Chondrocyte (in vitro differentiated cells): ENCODE measurements around the gene LRP11. TPM values are rescaled to one million over a fixed set of nuclear protein-coding genes. Genes with fewer than 3 reads are reported as not detected.

ENCODE experiments used
- DNase-seq: peaks from one replicate; pipeline ENCODE4 v3.0.0; 2021; ENCODE audit warnings: mixed read lengths, low spot score
- H3K27ac Mint-ChIP-seq: one replicate; pipeline ENCODE4 v1.8.0; 2021; ENCODE audit warnings: mild to moderate bottlenecking, moderate library complexity, mixed read lengths; ENCODE audit not compliant: unreplicated experiment
- H3K27me3 Mint-ChIP-seq: 2 replicates; pipeline ENCODE4 v1.8.0; 2021; ENCODE audit warnings: low read depth, mixed read lengths
- H3K36me3 Mint-ChIP-seq: 2 replicates; pipeline ENCODE4 v1.8.0; 2021; ENCODE audit warnings: low read depth, mixed read lengths
- H3K4me1 Mint-ChIP-seq: 2 replicates; pipeline ENCODE4 v1.8.0; 2021; ENCODE audit warnings: low read depth, mild to moderate bottlenecking, mixed read lengths
- H3K4me3 Mint-ChIP-seq: one replicate; pipeline ENCODE4 v1.8.0; 2021; ENCODE audit warnings: mild to moderate bottlenecking, moderate library complexity, mixed read lengths; ENCODE audit not compliant: unreplicated experiment
- H3K9me3 Mint-ChIP-seq: 2 replicates; pipeline ENCODE4 v1.8.0; 2021; ENCODE audit warnings: low read depth, mixed read lengths
- total RNA-seq: library from RNA; stranded (reverse); gene quantifications from 3 replicates; pipeline ENCODE4 v1.2.1, GENCODE V29; 2021
- TF ChIP-seq, protein P1 (sequence below): fragments of 200-600 bp; sonication (generic); IDR thresholded peaks from 2 replicates; pipeline ENCODE4 v1.5.0; 2021; ENCODE audit warnings: antibody characterized with exemption, mild to moderate bottlenecking, moderate library complexity

LRP11 gene
- total RNA-seq, 1 donor from 2014 or later: 61.9 TPM

DNA sequence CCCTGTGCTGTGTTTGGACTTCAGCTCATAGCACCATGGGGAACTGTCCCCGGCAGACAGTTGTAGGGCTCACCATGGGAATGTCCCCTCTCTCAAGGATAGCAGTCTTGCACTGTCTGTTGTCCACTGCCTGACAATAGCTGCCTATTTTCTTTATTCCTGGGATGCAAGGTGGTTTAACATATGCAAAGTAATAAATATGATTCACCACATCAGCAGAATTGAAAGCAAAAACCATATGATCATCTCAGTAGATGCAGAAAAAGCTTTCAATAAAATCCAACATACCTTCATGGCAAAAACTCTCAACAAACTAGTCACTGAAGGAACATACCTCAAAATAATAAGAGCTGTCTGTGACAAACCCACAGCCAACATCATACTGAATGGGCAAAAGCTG, 13.5 kb upstream of the LRP11 start:
- H3K4me1 Mint-ChIP-seq: no peaks in the 10 kb centered on the region
- H3K27me3 Mint-ChIP-seq: peaks cover 6% of the 10 kb centered on the region
- peaks cover 4% of the 10 kb centered on the region for H3K36me3 Mint-ChIP-seq
- TF ChIP-seq, protein P1, sequence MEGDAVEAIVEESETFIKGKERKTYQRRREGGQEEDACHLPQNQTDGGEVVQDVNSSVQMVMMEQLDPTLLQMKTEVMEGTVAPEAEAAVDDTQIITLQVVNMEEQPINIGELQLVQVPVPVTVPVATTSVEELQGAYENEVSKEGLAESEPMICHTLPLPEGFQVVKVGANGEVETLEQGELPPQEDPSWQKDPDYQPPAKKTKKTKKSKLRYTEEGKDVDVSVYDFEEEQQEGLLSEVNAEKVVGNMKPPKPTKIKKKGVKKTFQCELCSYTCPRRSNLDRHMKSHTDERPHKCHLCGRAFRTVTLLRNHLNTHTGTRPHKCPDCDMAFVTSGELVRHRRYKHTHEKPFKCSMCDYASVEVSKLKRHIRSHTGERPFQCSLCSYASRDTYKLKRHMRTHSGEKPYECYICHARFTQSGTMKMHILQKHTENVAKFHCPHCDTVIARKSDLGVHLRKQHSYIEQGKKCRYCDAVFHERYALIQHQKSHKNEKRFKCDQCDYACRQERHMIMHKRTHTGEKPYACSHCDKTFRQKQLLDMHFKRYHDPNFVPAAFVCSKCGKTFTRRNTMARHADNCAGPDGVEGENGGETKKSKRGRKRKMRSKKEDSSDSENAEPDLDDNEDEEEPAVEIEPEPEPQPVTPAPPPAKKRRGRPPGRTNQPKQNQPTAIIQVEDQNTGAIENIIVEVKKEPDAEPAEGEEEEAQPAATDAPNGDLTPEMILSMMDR: no peak
- no peak for DNase-seq
- H3K4me3 Mint-ChIP-seq: no peak overlapping the region
- peaks cover 5% of the 10 kb centered on the region for H3K9me3 Mint-ChIP-seq
- H3K27ac Mint-ChIP-seq: no peak overlapping the region

DNA sequence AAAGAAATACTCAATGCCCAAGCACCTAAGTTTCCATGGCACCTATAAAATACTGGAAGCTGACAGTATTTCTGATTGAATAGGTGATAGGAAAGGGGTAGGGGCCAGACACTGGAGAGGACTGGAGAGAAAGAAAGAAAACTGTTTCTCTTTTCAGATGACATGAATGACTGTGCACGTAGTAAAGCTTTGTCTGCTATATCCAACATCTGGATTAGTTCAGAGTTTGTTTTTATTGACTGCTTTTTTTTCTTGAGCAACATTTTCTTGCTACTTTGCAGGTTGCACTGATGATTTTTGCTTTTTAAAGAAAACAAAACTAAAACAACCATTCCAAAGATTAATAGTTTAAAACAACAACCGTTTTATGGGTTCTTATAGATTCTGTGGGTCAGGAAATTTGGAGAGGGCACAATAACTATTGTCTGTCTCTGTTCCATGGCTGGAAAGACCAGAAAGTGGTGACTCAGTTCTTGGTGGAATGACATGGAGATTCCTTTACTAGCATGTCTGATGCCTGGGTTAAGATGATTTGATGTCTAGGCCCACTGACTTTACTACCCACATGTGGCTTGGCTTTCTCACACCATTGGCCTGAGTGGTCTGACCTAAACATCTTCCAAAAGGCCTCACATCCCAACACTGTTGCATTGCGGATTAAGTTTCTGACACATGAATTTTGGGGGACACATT, 12.2 kb upstream of the LRP11 start:
- Mint-ChIP-seq H3K9me3 (peaks cover 8% of the 10 kb centered on the region), H3K4me1 (no peaks in the 10 kb centered on the region), H3K27ac (no peak overlapping the region), H3K27me3 (peaks cover 6% of the 10 kb centered on the region), H3K4me3 (no peak overlapping the region), H3K36me3 (peaks cover 4% of the 10 kb centered on the region)
- no peak for DNase-seq
- TF ChIP-seq, protein P1: no peak

DNA sequence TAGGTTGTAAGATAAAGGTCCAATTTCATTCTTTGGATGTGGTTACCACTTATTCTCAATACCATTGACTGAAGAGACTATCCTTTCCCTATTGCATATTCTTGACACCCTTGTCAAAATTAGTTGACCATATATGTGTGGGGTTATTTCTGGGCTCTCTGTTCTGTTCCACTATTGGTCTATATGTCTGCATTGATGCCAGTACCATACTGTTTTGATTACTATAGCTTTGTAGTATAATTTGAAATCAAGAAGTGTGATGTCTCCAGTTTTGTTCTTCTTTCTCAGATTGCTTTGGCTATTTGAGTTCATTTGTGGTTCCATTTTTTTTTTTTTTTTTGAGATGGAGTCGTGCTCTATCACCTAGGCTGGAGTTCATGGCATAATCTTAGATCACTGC, 8.1 kb upstream of the LRP11 start:
- Mint-ChIP-seq H3K27ac (no peak overlapping the region), H3K36me3 (peaks cover 1% of the 10 kb centered on the region), H3K4me3 (no peak overlapping the region), H3K4me1 (no peaks in the 10 kb centered on the region), H3K27me3 (no peaks in the 10 kb centered on the region), H3K9me3 (peaks cover 11% of the 10 kb centered on the region)
- DNase-seq: no peak
- TF ChIP-seq, protein P1: no peak

DNA sequence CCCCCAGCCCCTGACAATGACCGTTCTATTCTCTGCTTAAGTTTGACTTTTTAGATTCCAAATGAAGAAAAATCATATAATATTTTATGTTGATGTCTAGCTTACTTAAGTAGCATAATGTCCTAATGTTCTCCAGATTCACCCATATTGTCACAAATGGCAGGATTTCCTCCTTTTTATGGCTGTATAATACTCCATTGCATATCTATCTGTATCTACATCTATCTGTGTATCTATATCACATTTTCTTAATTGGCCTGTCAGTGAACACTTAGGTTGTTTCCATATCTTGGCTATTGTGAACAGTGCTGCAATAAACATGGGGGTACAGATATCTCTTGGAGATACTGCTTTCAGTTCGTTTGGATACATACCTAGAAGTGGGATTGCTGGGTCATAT, 7.0 kb upstream of the LRP11 start:
- H3K27me3 Mint-ChIP-seq: no peaks in the 10 kb centered on the region
- no peak overlapping the region for H3K27ac Mint-ChIP-seq
- H3K4me3 Mint-ChIP-seq: no peak overlapping the region
- H3K9me3 Mint-ChIP-seq: peaks cover 11% of the 10 kb centered on the region
- no peaks in the 10 kb centered on the region for H3K4me1 Mint-ChIP-seq
- peaks cover 1% of the 10 kb centered on the region for H3K36me3 Mint-ChIP-seq
- DNase-seq: no peak
- TF ChIP-seq, protein P1: no peak

DNA sequence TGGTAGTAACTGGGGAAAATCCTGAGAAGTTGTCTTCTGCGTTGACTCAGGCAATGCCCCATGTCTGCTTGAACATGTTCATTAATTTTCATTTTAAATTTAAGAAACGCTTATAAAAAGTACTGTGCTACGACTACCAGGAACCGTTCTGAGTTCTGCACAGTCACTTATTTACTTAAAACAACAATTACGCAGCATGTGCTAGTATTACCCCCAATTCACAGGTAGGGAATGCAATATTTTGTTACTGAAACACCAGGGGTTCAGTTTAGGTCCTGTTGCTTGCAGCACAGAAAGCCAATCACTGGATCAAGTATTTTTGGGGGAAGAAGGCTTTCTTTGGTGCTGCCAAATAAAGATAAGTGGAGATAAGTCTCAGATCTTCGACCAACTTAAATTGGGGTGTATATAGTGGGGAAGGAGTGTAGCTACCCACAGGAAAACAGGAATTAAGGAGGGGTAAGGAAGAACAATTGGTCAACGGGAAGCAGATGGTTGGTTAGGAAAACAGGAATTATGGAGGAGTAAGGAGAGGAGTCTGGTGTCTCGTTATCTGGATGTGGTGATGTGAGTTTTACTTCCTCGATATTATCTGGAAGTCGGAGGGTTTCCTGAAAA, 5.2 kb upstream of the LRP11 start:
- Mint-ChIP-seq H3K27me3 (no peaks in the 10 kb centered on the region), H3K4me1 (peaks cover 9% of the 10 kb centered on the region), H3K4me3 (no peak overlapping the region), H3K9me3 (peaks cover 11% of the 10 kb centered on the region), H3K36me3 (peaks cover 1% of the 10 kb centered on the region), H3K27ac (no peak overlapping the region)
- TF ChIP-seq, protein P1: no peak
- no peak for DNase-seq
